Right lobe of liver (tissue), 6 donors: Measurements from ENCODE around the gene RAPGEF3. TPM values are rescaled to one million over a fixed set of nuclear protein-coding genes. Genes with fewer than 3 reads are reported as not detected.

ENCODE experiments used
- ATAC-seq, 4 donors: fragments of 200-7000 bp; cut with Tn5 transposase; one replicate each; pipeline ENCODE4 v1.9.1; 2020; ENCODE audit warnings: mild to moderate bottlenecking in 4 of 4, moderate library complexity in 4 of 4
- DNase-seq, 3 donors: peaks; one replicate each; pipeline ENCODE4 v3.0.0-alpha.2; 2020
- H3K27ac ChIP-seq, 3 donors: fragments of 200-600 bp; one replicate each; pipeline ENCODE4 v1.8.0; 2022
- H3K27me3 ChIP-seq, 2 donors: fragments of 200-600 bp; one replicate each; pipeline ENCODE4 v1.8.0; 2022
- H3K36me3 ChIP-seq, 4 donors: fragments of 200-600 bp; sonication (generic) in 1 of 4; one replicate each; pipeline versions ENCODE4 v1.5.1 to v1.8.0; 2017 to 2022; ENCODE audit warnings: control low read depth in 1 of 4
- H3K4me1 ChIP-seq, 4 donors: fragments of 200-600 bp; sonication (generic) in 1 of 4; one replicate each; pipeline versions ENCODE4 v1.5.1 to v1.8.0; 2017 to 2022; ENCODE audit warnings: control low read depth in 1 of 4
- H3K4me3 ChIP-seq, 3 donors: fragments of 200-600 bp; one replicate each; pipeline ENCODE4 v1.8.0; 2022
- H3K9me3 ChIP-seq, 4 donors: fragments of 200-600 bp; sonication (generic) in 1 of 4; one replicate each; pipeline versions ENCODE4 v1.5.1 to v1.8.0; 2017 to 2022; ENCODE audit warnings: control low read depth in 1 of 4
- POLR2A ChIP-seq: fragments of 450-650 bp; IDR thresholded peaks from one replicate; pipeline ENCODE4 v1.6.1; 2017; ENCODE audit warnings: antibody characterized with exemption, mild to moderate bottlenecking
- WGBS: methylation state at CpG from one replicate; pipeline ENCODE4 v1.1.6; 2018; ENCODE audit warnings: low coverage, low lambda C conversion rate; ENCODE audit not compliant: insufficient coverage; ENCODE audit errors: missing lambda C conversion rate; 5-methylcytosine and 5-hydroxymethylcytosine counted together
- intact Hi-C, 2 donors: fragments of 100-400 bp; cut with DNase I; formaldehyde crosslinking; loops; one replicate each; pipeline versions ENCODE4 v1.11.2 to v1.14.1; 2022
- total RNA-seq, 6 experiments: library from RNA; depleted of rRNA in 2 of 6; stranded (reverse); fragments of >200 nt in 2 of 6; fragmentation: NEBNext Ultra II Directional in 3 of 6; extraction: Animal tissue kit (Norgen Biotek cat#: 25700) in 3 of 6; gene quantifications; one replicate each; pipeline versions ENCODE4 v1.1.0 to v1.2.4, GENCODE V29; 2016 to 2023
- TF ChIP-seq, protein P1 (sequence below), 4 donors: fragments of 200-600 bp in 3 of 4; fragments of 450-650 bp in 1 of 4; IDR thresholded peaks; one replicate each; pipeline versions ENCODE4 v1.5.1 to v1.8.0; 2016 to 2022; ENCODE audit warnings: antibody characterized with exemption in 4 of 4, mild to moderate bottlenecking in 2 of 4
- donor health status: DM: no; HTN: yes; CAD: no.
- donor health status: DM: no; HTN: no; CAD: no.
- donor health status: DM: no; HTN: no; CAD: no.
- donor health status: DM: no; HTN: yes; CAD: no.
- donor health status: DM: no; HTN: yes; CAD: no.

Gene RAPGEF3
- total RNA-seq, 6 experiments from 2014 or later: 0.81 to 4.6 (median 2.6) TPM

- Histone ChIP-seq H3K36me3 (no peaks in the 10 kb centered on the region), H3K4me3 (no peak overlapping the region), H3K4me1 (no peaks in the 10 kb centered on the region), H3K27me3 (no peaks in the 10 kb centered on the region), H3K9me3 (no peaks in the 10 kb centered on the region), H3K27ac (no peak overlapping the region)
- 54% methylated on average over 10 of the region's 16 CpGs for WGBS
- no peak for DNase-seq
- intact Hi-C loops: no loop called here
- TF ChIP-seq, protein P1, sequence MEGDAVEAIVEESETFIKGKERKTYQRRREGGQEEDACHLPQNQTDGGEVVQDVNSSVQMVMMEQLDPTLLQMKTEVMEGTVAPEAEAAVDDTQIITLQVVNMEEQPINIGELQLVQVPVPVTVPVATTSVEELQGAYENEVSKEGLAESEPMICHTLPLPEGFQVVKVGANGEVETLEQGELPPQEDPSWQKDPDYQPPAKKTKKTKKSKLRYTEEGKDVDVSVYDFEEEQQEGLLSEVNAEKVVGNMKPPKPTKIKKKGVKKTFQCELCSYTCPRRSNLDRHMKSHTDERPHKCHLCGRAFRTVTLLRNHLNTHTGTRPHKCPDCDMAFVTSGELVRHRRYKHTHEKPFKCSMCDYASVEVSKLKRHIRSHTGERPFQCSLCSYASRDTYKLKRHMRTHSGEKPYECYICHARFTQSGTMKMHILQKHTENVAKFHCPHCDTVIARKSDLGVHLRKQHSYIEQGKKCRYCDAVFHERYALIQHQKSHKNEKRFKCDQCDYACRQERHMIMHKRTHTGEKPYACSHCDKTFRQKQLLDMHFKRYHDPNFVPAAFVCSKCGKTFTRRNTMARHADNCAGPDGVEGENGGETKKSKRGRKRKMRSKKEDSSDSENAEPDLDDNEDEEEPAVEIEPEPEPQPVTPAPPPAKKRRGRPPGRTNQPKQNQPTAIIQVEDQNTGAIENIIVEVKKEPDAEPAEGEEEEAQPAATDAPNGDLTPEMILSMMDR (IDR thresholded peaks at IDR 0.05): no peak
- no peak for TF ChIP-seq POLR2A
- ATAC-seq: no peak
These were observed 13.1 kb downstream of the RAPGEF3 start for GRCh38 chr12:47745485-47746041.

- intact Hi-C loops: loop anchor here in 1 of 2 donors (5.0 kb wide), 1 partner anchor 32 kb away; no protein-coding TSS in a partner anchor
- TF ChIP-seq, protein P1 (IDR thresholded peaks at IDR 0.05): no peak
- TF ChIP-seq POLR2A: no peak
- DNase-seq (no peak), ATAC-seq (no peak)
- H3K36me3 ChIP-seq: no peaks in the 10 kb centered on the region
- H3K9me3 ChIP-seq: no peaks in the 10 kb centered on the region
- WGBS: 82% methylated on average over 8 of the region's 8 CpGs
- no peaks in the 10 kb centered on the region for H3K4me1 ChIP-seq
- H3K4me3 ChIP-seq: no peak overlapping the region
- no peak overlapping the region for H3K27ac ChIP-seq
- no peaks in the 10 kb centered on the region for H3K27me3 ChIP-seq
These were observed 13.8 kb downstream of the RAPGEF3 start for GRCh38 chr12:47744778-47745436.

DNA sequence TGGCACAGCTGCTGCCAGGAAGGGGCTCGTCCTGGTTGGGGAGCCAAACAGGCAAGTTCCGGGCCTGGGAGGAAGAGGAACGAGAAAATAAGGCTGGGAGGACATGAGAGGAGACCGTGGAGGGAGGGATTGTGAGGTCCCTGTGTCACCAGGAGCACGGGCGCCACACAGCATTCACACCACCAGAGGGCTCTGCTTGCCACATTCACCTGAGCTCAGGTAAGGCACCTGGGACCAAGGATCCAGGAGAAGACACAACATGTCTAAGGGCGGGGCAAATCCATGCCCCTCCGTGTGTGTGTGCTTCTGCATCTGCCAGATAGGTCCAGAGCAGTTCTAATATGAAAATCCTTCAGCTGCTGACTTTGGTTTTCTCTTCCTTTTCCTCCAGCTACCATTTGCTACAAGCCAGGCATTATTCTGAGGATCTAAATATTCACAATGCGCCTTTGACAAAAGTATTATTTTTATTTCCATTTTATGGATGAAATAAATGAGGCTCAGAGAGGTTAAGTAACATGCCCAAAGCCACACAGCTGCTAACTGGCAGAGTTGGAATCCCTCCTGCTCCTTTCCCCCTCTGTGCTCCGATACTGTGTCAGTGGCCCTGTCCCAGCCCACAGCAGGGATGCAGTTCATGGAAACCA is 14.6 kb downstream of the RAPGEF3 start:
- DNase-seq (peak; percentile 56 to 76 (median 71)), ATAC-seq (peak; percentile 72 to 76 (median 74))
- Histone ChIP-seq H3K4me3 (no peak overlapping the region), H3K9me3 (no peaks in the 10 kb centered on the region), H3K27me3 (no peaks in the 10 kb centered on the region), H3K36me3 (no peaks in the 10 kb centered on the region), H3K27ac (no peak overlapping the region), H3K4me1 (no peaks in the 10 kb centered on the region)
- intact Hi-C loops: loop anchor here in 1 of 2 donors (5.0 kb wide), 1 partner anchor 33 kb away; no protein-coding TSS in a partner anchor
- TF ChIP-seq, protein P1 (IDR thresholded peaks at IDR 0.05): peak; percentile 62 to 75 (median 69)
- TF ChIP-seq POLR2A: no peak
- 18% methylated on average over 9 of the region's 10 CpGs for WGBS

GRCh38 chr12:47743311-47743860 is 15.3 kb downstream of the RAPGEF3 start:
- intact Hi-C loops: loop anchor here in 1 of 2 donors (5.0 kb wide), 1 partner anchor 34 kb away; no protein-coding TSS in a partner anchor
- Histone ChIP-seq H3K27ac (no peak overlapping the region), H3K27me3 (no peaks in the 10 kb centered on the region), H3K4me1 (no peaks in the 10 kb centered on the region), H3K36me3 (no peaks in the 10 kb centered on the region), H3K9me3 (no peaks in the 10 kb centered on the region), H3K4me3 (no peak overlapping the region)
- TF ChIP-seq POLR2A: no peak
- TF ChIP-seq, protein P1 (IDR thresholded peaks at IDR 0.05): no peak
- no peak for ATAC-seq
- 63% methylated on average over 6 of the region's 9 CpGs for WGBS
- no peak for DNase-seq
